CD4-positive, alpha-beta memory T cell (primary cell): Measurements from ENCODE around the gene ADAMTS16. TPM values are rescaled to one million over a fixed set of nuclear protein-coding genes. Genes with fewer than 3 reads are reported as not detected.

ENCODE experiments used
- CTCF ChIA-PET: fragments of 350-600 bp; sonication (Branson Sonifier 250); formaldehyde crosslinking; loops from one replicate; lab custom pipeline; 2021; ENCODE audit warnings: inconsistent platforms; ENCODE audit not compliant: partially characterized antibody; lab: Charles Lee
- POLR2A ChIA-PET: fragments of 350-600 bp; sonication (Branson Sonifier 250); formaldehyde crosslinking; loops from one replicate; lab custom pipeline; 2021; ENCODE audit not compliant: partially characterized antibody; lab: Charles Lee
- DNase-seq, 5 donors: peaks; one replicate each; pipeline versions ENCODE4 v3.0.0 to v3.0.0-alpha.2; 2020 to 2022; ENCODE audit warnings: mixed read lengths in 1 of 5
- H3K27ac ChIP-seq: one replicate; pipeline ENCODE4 v1.7.0; 2013; ENCODE audit warnings: low read depth, low read length
- H3K27me3 ChIP-seq: 2 replicates; pipeline ENCODE4 v1.7.0; 2013; ENCODE audit warnings: mild to moderate bottlenecking, low read length, moderate library complexity; ENCODE audit not compliant: insufficient read depth
- H3K36me3 ChIP-seq: 2 replicates; pipeline ENCODE4 v1.7.0; 2013; ENCODE audit warnings: mild to moderate bottlenecking, low read length, moderate library complexity; ENCODE audit not compliant: insufficient read depth
- H3K4me1 ChIP-seq: 2 replicates; pipeline ENCODE4 v1.7.0; 2013; ENCODE audit warnings: mild to moderate bottlenecking, low read length, moderate library complexity; ENCODE audit not compliant: insufficient read depth
- H3K4me3 ChIP-seq, 2 donors: one replicate each; pipeline ENCODE4 v1.7.0; 2013; ENCODE audit warnings: low read length in 2 of 2, mild to moderate bottlenecking in 1 of 2
- H3K9me3 ChIP-seq, 2 donors: one replicate each; pipeline ENCODE4 v1.7.0; 2013; ENCODE audit warnings: low read length in 2 of 2, control low read depth in 1 of 2; ENCODE audit not compliant: control insufficient read depth in 1 of 2
- H3K27ac Mint-ChIP-seq, 7 donors: one replicate each; pipeline ENCODE4 v1.8.0; 2020 to 2021; ENCODE audit warnings: mixed read lengths in 7 of 7, mild to moderate bottlenecking in 6 of 7, inconsistent platforms in 3 of 7, moderate library complexity in 3 of 7
- H3K27me3 Mint-ChIP-seq, 2 donors: one replicate each; pipeline ENCODE4 v1.8.0; 2020 to 2021; ENCODE audit warnings: mixed read lengths in 2 of 2
- H3K36me3 Mint-ChIP-seq, 2 donors: one replicate each; pipeline ENCODE4 v1.8.0; 2020 to 2021; ENCODE audit warnings: mixed read lengths in 2 of 2, inconsistent platforms in 1 of 2, mild to moderate bottlenecking in 1 of 2
- H3K4me1 Mint-ChIP-seq, 4 donors: one replicate each; pipeline ENCODE4 v1.8.0; 2020 to 2021; ENCODE audit warnings: mixed read lengths in 4 of 4, mild to moderate bottlenecking in 1 of 4
- H3K4me3 Mint-ChIP-seq, 8 donors: one replicate each; pipeline ENCODE4 v1.8.0; 2020 to 2021; ENCODE audit warnings: mixed read lengths in 8 of 8, mild to moderate bottlenecking in 7 of 8, moderate library complexity in 6 of 8, inconsistent platforms in 3 of 8
- H3K9me3 Mint-ChIP-seq, 8 donors: one replicate each; pipeline ENCODE4 v1.8.0; 2020 to 2021; ENCODE audit warnings: mixed read lengths in 8 of 8, mild to moderate bottlenecking in 5 of 8, inconsistent platforms in 3 of 8, moderate library complexity in 1 of 8
- intact Hi-C: fragments of 100-400 bp; cut with micrococcal nuclease; formaldehyde crosslinking; loops from one replicate; pipeline ENCODE4 v1.15.1; 2023
- polyA plus RNA-seq, 2 donors: library from polyadenylated mRNA; unstranded; fragments of 300-500 nt; fragmentation: Illumina TruSeq; gene quantifications; one replicate each; pipeline ENCODE4 v1.2.3, GENCODE V29; 2021
- total RNA-seq, 2 experiments: library from RNA; stranded (reverse); gene quantifications; one replicate each; pipeline ENCODE4 v1.2.3, GENCODE V29; 2021

Gene ADAMTS16
- total and polyA plus RNA-seq, 4 experiments from 2014 or later, result not detected

DNA sequence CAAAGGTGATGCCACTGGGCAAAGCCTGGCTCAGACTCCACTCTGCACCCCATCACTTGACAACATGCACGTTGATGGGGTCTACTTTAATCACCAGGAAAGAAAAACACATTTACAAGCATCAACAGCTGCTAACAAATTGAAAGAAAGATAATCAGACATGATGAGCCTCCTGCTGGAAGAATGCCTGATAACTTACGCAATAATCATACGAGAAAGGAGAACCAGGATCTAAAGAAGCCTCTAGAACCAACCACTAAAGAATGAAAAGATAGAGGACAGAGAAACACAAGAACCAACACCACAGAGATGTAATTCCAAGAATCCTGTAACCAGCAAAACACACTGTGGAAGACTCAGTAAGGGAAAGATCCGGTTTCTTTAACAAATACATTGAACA is 162.1 kb downstream of the ADAMTS16 start:
- no peaks in the 10 kb centered on the region for H3K4me1 Mint-ChIP-seq
- DNase-seq, result no peak
- no peaks in the 10 kb centered on the region for H3K36me3 ChIP-seq
- POLR2A ChIA-PET, result no interaction called here
- no peak overlapping the region for H3K27ac Mint-ChIP-seq
- no peaks in the 10 kb centered on the region for H3K4me1 ChIP-seq
- peaks cover 0 to 3% of the 10 kb centered on the region in 2 donors for H3K27me3 Mint-ChIP-seq
- H3K9me3 Mint-ChIP-seq, result peaks cover 0 to 36% (median 13%) of the 10 kb centered on the region in 8 donors
- H3K9me3 ChIP-seq, result no peaks in the 10 kb centered on the region
- no peak overlapping the region for H3K4me3 ChIP-seq
- CTCF ChIA-PET, result no interaction called here
- no peaks in the 10 kb centered on the region for H3K36me3 Mint-ChIP-seq
- H3K27ac ChIP-seq, result no peak overlapping the region
- intact Hi-C loops, result no loop called here
- H3K4me3 Mint-ChIP-seq, result no peak overlapping the region
- no peaks in the 10 kb centered on the region for H3K27me3 ChIP-seq

DNA sequence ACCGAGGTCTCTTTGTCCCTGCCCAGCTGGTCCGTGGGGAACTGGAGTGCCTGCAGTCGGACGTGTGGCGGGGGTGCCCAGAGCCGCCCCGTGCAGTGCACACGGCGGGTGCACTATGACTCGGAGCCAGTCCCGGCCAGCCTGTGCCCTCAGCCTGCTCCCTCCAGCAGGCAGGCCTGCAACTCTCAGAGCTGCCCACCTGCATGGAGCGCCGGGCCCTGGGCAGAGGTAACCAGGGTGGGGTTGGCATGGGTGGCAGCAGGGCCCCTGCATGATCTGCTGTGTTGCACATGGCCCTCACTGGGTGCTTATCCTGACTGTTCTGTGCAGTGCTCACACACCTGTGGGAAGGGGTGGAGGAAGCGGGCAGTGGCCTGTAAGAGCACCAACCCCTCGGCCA is 163.1 kb downstream of the ADAMTS16 start:
- ChIA-PET CTCF (no interaction called here), POLR2A (no interaction called here)
- Histone ChIP-seq H3K4me1 (no peaks in the 10 kb centered on the region), H3K27ac (no peak overlapping the region), H3K36me3 (no peaks in the 10 kb centered on the region), H3K4me3 (no peak overlapping the region), H3K27me3 (no peaks in the 10 kb centered on the region), H3K9me3 (no peaks in the 10 kb centered on the region)
- no peak overlapping the region for H3K4me3 Mint-ChIP-seq
- no peaks in the 10 kb centered on the region for H3K36me3 Mint-ChIP-seq
- peaks cover 0 to 3% of the 10 kb centered on the region in 2 donors for H3K27me3 Mint-ChIP-seq
- DNase-seq, result no peak
- H3K9me3 Mint-ChIP-seq, result peaks cover 0 to 32% (median 13%) of the 10 kb centered on the region in 8 donors
- intact Hi-C loops, result no loop called here
- H3K27ac Mint-ChIP-seq, result no peak overlapping the region
- H3K4me1 Mint-ChIP-seq, result no peaks in the 10 kb centered on the region

DNA sequence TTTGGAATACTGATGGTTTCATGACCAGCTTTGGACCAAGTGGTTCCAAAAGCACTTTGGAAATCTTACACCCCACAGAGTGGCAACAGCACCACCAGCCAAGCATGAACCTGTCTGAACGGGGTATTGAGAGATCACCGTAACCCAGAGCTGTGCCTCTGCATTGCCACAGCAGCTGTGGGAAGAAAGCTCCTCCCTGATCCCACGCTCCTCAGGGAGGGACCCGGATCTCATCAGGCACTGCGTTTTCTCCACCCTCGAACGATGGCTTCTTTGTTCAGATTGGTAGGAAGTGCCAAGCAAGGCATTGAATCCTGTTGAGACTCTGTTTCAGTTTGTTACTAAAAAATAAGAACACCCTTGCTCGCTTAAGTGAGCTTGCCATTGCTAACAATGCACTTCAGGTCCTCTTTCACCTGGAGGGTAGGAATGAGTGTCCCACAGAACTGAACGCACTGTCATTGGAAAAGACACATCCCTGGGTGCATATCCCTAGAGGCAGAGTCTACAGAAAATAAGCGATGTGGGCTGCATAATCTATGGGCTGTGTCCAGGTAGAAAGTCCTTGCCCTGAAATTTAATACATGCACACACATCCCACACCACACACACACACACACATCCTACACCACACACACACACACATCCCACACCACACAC is 164.4 kb downstream of the ADAMTS16 start:
- H3K4me1 Mint-ChIP-seq, result no peaks in the 10 kb centered on the region
- ChIA-PET CTCF (no interaction called here), POLR2A (no interaction called here)
- H3K27ac Mint-ChIP-seq, result no peak overlapping the region
- Histone ChIP-seq H3K9me3 (no peaks in the 10 kb centered on the region), H3K4me1 (no peaks in the 10 kb centered on the region), H3K36me3 (no peaks in the 10 kb centered on the region), H3K27me3 (no peaks in the 10 kb centered on the region), H3K4me3 (no peak overlapping the region), H3K27ac (no peak overlapping the region)
- intact Hi-C loops, result no loop called here
- peaks cover 0 to 26% (median 12%) of the 10 kb centered on the region in 8 donors for H3K9me3 Mint-ChIP-seq
- H3K27me3 Mint-ChIP-seq, result peaks cover 0 to 3% of the 10 kb centered on the region in 2 donors
- no peaks in the 10 kb centered on the region for H3K36me3 Mint-ChIP-seq
- H3K4me3 Mint-ChIP-seq, result no peak overlapping the region
- DNase-seq, result no peak

GRCh38 chr5:5306696-5307095 is 166.6 kb downstream of the ADAMTS16 start:
- CTCF ChIA-PET, result no interaction called here
- no peak overlapping the region for H3K4me3 ChIP-seq
- no peaks in the 10 kb centered on the region for H3K36me3 ChIP-seq
- peaks cover 0 to 20% (median 7%) of the 10 kb centered on the region in 8 donors for H3K9me3 Mint-ChIP-seq
- H3K27ac ChIP-seq, result no peak overlapping the region
- DNase-seq, result no peak
- no peak overlapping the region for H3K27ac Mint-ChIP-seq
- H3K27me3 ChIP-seq, result no peaks in the 10 kb centered on the region
- no peaks in the 10 kb centered on the region for H3K36me3 Mint-ChIP-seq
- intact Hi-C loops, result no loop called here
- H3K4me1 Mint-ChIP-seq, result no peaks in the 10 kb centered on the region
- POLR2A ChIA-PET, result no interaction called here
- no peaks in the 10 kb centered on the region for H3K9me3 ChIP-seq
- H3K27me3 Mint-ChIP-seq, result no peaks in the 10 kb centered on the region
- no peaks in the 10 kb centered on the region for H3K4me1 ChIP-seq
- H3K4me3 Mint-ChIP-seq, result no peak overlapping the region

GRCh38 chr5:5308319-5308718 is 168.2 kb downstream of the ADAMTS16 start:
- intact Hi-C loops, result no loop called here
- no peak overlapping the region for H3K4me3 ChIP-seq
- H3K9me3 ChIP-seq, result no peaks in the 10 kb centered on the region
- Mint-ChIP-seq H3K9me3 (peaks cover 0 to 9% (median under 1%) of the 10 kb centered on the region in 8 donors), H3K4me3 (no peak overlapping the region), H3K27ac (no peak overlapping the region), H3K36me3 (no peaks in the 10 kb centered on the region), H3K27me3 (no peaks in the 10 kb centered on the region), H3K4me1 (no peaks in the 10 kb centered on the region)
- ChIA-PET POLR2A (no interaction called here), CTCF (no interaction called here)
- H3K4me1 ChIP-seq, result no peaks in the 10 kb centered on the region
- H3K27me3 ChIP-seq, result no peaks in the 10 kb centered on the region
- no peaks in the 10 kb centered on the region for H3K36me3 ChIP-seq
- DNase-seq, result no peak
- no peak overlapping the region for H3K27ac ChIP-seq

DNA sequence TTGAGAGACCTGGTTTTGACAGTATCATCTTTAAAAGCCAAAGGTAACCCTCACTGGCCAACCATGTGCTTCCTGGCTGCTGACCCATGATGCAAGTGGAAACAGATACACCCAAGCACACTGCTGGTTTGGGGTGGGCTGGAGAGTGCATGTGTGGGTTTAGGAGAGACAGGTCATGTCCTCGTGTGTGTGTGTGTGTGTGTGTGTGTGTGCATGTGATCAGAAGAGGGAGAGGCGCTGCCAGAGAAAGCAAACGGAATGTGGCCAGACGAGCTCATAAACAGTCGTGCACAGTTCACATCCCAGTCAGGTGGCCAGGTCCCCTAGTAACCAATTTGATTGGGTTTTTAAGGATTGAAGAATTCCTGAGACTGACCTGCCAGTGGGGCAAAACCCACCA is 169.5 kb downstream of the ADAMTS16 start:
- no peaks in the 10 kb centered on the region for H3K27me3 Mint-ChIP-seq
- H3K9me3 ChIP-seq, result no peaks in the 10 kb centered on the region
- no peaks in the 10 kb centered on the region for H3K4me1 ChIP-seq
- DNase-seq, result no peak
- no peak overlapping the region for H3K4me3 ChIP-seq
- H3K9me3 Mint-ChIP-seq, result peaks cover 0 to 15% (median 2%) of the 10 kb centered on the region in 8 donors
- H3K4me3 Mint-ChIP-seq, result no peak overlapping the region
- H3K4me1 Mint-ChIP-seq, result no peaks in the 10 kb centered on the region
- ChIA-PET CTCF (no interaction called here), POLR2A (no interaction called here)
- no peak overlapping the region for H3K27ac ChIP-seq
- H3K27ac Mint-ChIP-seq, result no peak overlapping the region
- H3K27me3 ChIP-seq, result no peaks in the 10 kb centered on the region
- H3K36me3 ChIP-seq, result no peaks in the 10 kb centered on the region
- no peaks in the 10 kb centered on the region for H3K36me3 Mint-ChIP-seq
- intact Hi-C loops, result no loop called here

DNA sequence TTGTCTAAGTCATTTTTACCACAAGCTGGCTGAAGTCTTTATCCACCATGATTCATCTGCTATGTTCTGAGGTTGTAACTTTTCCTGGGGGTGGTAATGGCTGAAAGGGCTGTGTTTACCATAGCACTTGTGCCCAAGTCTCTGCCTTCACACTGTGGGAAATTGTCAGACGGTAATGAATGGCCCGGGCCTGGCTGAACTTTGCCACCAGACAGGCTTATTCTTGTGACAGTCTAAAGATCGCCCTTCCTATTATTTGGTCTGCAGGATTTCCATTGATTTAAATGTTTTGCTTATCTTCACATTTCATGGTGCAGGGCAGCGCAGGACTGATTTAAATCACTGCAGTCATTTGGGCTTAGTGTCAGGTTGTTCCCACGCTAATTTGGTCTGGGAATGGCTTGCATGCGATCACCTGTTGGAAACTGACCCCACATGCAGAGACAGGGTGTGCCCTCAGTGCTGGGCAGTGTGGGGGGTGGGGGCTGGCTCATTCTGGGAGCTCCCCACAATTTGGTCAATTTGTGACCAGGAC is 173.0 kb downstream of the ADAMTS16 start:
- H3K4me3 ChIP-seq, result no peak overlapping the region
- H3K27ac Mint-ChIP-seq, result no peak overlapping the region
- no peaks in the 10 kb centered on the region for H3K27me3 ChIP-seq
- H3K4me1 ChIP-seq, result no peaks in the 10 kb centered on the region
- peaks cover 0 to 4% of the 10 kb centered on the region in 2 donors for H3K36me3 Mint-ChIP-seq
- DNase-seq, result no peak
- H3K36me3 ChIP-seq, result no peaks in the 10 kb centered on the region
- no peaks in the 10 kb centered on the region for H3K9me3 ChIP-seq
- no peak overlapping the region for H3K4me3 Mint-ChIP-seq
- no peaks in the 10 kb centered on the region for H3K4me1 Mint-ChIP-seq
- no peak overlapping the region for H3K27ac ChIP-seq
- POLR2A ChIA-PET, result no interaction called here
- peaks cover 0 to 26% (median 5%) of the 10 kb centered on the region in 8 donors for H3K9me3 Mint-ChIP-seq
- CTCF ChIA-PET, result no interaction called here
- no peaks in the 10 kb centered on the region for H3K27me3 Mint-ChIP-seq
- intact Hi-C loops, result no loop called here
